NCI-H1417 treated with DMSO at 0.1 percent for 48 hours (cell line): ENCODE measurements around the gene TDP2.
"Not testable (repeated sequence)": the region's sequence is repeated elsewhere in the genome, so short reads cannot be mapped to it uniquely, and the experiment has no call there.

Experiments used
- DNase-seq: peaks from one replicate; lab custom pipeline; 2025; lab: John Stamatoyannopoulos, UW

TDP2 gene

GRCh38 chr6:24648276-24648675, 18.4 kb downstream of the TDP2 start:
- DNase-seq: no peak

DNA sequence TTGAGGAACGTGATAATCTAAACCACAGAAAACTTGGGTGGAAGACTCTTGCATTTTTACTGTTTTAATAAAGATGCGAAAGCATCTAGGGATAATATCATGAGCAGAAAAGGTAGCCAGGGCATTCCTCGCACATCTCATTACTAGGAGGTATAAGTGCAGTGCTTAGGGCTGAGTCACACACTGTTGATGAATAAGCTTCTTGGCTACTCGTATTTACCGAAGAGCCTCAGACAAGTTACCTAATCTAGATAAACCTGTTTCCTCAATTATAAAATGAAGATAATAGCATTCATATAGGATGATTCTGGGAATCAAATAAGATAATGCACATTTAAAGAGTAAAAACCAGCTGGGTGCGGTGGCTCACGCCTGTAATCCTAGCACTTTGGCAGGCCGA, 19.9 kb downstream of the TDP2 start:
- peak; percentile 26 for DNase-seq

DNA sequence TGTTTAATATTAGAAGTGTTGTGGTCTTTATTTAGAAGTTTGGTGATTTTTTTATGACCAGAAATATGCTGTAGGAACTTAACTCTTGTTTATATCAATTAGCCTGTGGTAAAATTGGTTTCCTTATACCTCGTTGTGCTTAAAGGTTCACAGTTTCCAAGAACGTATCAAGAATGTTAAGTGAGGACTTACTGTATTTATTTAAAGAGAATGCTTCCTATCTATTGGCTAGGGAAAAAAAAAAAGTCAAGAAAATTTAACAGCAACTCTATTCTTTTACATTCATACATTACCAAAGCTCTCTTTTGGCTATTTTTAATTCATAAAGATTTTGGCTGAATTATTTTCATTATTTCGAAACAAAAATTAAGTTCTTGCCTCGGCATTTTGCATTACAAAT, 22.3 kb downstream of the TDP2 start:
- DNase-seq: no peak

DNA sequence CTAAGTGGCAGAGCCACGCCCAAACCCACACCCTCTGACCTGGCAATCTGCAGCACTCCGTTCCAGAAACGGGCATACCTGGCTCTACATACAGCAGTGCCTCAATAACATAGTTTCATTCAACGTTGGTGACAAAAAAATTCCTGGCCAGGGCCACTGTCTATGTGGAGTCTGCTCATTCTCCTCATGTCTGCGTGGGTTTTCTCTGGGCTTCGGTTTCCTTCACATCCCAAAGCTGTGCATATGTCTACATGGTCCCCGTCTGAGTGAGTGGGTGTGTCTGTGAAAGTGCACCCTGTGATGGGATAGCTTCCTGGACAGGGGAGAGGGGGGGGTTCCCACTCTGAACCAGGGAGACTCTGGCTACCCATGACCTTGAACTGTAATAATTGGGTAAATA, 22.8 kb downstream of the TDP2 start:
- no peak for DNase-seq

DNA sequence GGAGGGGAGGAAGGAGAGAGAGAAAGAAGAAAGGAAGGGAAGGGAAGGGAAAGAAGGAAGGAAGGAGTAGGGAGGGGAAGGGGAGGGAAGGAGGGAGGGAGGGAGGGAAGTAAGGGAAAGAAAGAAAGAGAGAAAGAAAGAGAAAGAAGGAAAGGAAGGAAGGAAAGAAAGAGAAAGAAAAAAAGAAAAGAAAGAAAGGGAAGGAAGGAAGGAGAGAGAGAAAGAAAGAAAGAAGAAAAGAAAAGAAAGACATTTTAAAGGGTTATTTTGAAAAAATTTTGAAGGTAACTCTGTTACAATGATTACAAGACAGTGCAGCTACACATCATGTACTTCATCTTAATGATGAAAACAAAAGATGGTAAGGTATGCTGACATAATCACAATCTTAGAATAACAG, 24.6 kb downstream of the TDP2 start:
- no peak for DNase-seq

DNA sequence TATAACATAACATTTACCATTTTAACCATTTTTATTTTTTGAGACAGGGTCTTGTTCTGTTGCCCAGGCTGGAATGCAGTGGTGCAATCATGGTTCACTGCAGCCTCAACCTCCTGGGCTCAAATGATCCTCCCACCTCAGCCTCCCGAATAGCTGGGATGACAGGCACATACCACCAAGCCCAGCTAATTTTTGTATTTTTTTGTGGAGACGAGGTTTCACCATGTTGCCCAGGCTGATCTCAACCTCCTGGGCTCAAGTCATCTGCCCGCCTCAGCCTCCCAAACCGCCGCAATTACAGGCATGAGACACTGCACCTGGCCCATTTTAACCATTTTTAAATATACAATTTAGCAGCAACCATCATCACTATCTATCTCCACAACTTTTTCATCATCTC, 26.1 kb downstream of the TDP2 start:
- not testable (repeated sequence) for DNase-seq

DNA sequence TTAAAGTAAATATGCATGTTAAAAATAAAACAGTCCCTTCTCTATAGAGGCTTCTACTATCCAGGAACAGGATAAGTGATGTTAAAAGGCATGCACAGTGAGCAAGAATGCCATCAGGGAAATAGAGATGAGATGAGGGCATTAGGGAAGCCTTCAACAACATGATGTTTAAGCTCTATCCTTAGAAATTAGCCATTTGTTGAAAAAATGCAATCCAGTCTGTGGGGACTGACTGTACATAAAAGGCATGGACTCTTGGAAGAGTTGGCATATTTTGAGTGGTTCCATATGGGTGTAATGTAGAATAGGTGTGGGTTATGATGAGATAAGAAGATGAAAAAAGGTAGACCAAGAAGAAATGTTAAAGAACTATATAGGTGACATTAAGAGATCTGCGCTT, 26.5 kb downstream of the TDP2 start:
- no peak for DNase-seq

DNA sequence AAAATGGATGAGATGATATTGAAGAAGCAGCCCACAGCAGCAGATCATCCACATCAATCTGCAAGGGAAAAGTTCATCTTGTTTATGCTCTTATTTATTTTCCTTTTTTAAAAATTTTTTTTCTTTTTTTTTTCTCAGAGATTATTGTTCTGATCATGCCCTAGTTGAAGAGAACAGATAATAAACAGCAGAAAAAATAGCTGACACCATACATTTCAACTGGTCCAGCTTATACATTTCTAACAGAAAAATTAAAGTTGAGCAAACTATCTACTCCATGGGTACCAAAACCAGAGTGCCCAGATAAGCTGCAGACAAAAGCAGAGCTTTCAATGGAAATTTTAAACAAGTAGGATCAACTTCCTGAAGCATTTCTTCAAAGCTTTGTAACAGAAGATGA, 30.0 kb downstream of the TDP2 start:
- DNase-seq: no peak

GRCh38 chr6:24632573-24632972, 34.1 kb downstream of the TDP2 start:
- DNase-seq: no peak

DNA sequence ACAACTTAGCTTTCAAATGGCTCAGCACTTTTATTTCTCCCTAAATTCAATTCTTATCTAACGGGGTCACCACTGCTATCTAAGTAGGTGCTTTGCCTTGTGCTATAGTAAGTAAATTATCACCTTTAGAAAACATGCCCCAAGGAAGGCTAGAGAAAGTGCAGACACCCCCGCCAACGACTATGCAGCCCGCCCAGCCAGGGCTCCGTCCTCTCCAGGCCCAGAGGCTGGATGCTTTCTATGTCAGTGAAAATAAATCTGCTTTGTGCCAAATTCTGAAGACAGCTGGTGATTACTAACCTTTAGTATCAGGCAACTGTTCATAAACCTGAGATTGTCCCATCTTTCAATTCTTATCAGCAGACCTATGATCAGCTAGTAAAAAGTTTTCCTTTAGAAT, 35.0 kb downstream of the TDP2 start:
- no peak for DNase-seq

- DNase-seq: no peak
These were observed 35.7 kb downstream of the TDP2 start for GRCh38 chr6:24630856-24631505.

DNA sequence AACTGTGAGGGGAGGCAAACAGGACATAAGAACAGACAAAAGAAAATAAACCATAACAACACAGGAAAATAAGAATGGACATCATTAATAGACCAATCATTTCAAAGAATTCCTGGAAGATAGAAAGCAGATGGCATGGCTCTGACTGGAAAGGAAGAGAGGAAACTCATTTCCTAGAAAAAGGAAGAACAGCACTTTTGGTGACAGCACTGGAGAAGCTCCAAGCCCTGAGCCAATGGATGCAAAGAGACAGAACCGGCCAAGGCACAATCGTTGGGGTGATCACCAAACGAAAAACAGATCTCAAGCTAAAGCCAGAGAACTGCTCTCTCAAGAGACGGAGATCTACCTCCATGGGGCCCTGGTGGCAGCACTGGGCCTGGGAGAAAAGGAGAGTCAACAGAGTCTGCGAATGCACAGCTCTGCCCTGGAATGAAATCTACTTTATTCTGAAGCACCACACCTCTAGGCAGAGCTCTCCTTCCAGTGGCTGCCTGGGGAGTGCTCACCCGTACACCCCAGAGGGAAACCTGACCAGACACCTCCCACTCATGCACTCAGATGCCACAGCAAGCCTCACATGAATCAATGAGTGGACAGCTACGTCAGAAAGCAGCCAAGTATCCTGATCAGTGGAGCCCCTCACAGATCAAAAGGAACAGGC, 44.9 kb downstream of the TDP2 start:
- no peak for DNase-seq

GRCh38 chr6:24620637-24621036, 46.1 kb downstream of the TDP2 start:
- no peak for DNase-seq

- no peak for DNase-seq
These were observed 47.0 kb downstream of the TDP2 start for GRCh38 chr6:24619661-24620060.

DNA sequence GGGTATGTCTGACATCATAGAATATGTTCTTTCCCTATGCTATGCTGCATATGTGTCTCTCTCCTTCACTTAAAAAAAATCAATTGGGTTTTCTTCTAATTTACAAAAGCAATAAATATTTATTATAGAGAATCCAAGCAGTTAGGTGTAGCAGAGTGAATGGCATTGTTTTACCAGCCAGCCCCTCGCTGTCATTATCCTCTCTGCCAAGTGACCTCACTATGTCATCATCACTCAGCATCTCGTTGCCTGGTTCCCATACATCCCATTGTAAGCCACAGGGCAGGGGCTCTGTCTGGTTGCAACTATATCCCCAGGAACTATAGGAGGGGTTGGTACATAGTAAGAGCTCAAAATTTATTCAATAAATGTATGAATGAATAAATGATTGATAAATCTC, 52.1 kb downstream of the TDP2 start:
- no peak for DNase-seq

GRCh38 chr6:24614043-24614420, 52.7 kb downstream of the TDP2 start:
- DNase-seq: no peak

DNA sequence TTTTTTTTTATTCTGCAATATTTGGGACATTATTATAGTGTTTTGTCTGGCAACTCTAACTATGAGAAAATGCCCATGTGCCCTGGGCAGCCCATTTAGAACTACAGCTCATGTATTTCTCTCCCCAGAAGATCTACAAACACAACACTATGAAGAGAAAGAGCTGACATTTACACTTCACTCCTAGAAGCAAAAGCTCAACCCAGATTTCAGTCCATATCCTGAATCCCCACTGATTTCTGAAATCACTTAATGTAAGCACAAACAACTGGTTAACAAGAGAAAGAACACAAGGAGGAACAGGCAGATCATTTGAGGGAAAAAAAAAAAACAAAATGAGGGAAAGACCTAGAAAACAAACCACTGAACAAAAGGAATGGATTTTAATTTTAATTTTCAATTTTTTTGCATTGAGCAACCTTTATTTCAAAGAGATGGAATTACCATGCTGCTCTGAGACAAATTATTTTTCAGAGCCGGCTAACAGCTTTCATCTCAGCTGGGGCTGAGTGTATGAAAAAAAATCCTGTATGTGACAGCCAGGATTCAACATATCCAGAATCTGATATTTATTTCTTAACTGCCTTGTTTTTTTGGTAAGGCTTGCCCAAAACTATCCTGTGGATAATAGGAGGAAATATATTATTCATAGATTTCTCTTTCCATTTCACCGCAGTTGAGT, 53.2 kb downstream of the TDP2 start:
- no peak for DNase-seq

DNA sequence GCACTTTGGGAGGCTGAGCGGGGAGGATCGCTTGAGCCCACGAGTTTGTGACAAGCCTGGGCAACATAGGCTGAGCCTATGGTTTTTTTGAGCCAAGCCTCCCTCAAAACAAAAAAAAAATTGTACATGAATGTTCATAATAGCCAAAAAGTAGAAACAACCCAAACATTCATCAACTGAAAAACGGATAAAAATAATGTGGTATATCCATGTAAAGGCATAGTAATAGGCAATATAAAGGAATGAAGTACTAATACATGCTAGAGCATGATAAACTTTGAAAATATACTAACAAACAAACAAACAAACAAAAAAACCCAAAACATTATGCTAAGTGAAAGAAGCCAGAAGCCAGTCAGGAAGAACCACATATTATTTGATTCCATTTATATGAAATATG, 56.0 kb downstream of the TDP2 start:
- no peak for DNase-seq

DNA sequence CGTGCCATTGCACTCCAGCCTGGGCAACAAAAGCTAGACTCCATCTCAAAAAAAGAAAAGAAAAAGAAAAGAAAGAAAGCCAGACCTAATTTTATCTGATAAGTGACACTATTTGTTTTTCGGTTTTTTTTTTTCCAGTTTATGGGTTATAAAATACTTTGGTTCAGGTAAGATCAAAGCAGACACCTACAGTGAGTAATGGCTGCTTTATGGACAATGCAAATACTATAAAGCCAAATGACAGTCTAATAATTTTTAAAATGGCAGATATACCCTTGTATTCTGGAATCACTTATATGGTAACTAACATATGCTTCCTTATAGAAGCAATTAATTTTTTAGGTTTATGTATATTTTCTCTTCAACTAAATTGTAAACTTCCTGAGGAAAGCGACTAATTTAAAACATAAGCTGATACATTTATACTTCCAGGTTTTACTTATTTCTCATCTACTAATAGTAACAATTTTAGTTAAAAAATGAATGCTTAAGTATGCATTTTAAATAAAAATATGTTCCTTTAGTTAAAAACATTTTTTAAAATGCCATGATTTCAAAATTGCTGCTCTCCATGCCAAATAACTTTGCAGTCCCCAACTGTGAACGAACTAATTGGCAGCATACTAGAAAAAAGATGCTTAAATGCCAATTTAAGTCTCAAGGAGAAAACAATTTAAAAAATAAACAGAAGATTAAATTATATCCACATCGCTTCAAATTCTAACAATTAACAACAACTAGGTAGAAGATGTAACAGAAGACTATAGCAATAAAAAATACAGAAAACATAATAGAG, 59.2 kb downstream of the TDP2 start:
- no peak for DNase-seq

DNA sequence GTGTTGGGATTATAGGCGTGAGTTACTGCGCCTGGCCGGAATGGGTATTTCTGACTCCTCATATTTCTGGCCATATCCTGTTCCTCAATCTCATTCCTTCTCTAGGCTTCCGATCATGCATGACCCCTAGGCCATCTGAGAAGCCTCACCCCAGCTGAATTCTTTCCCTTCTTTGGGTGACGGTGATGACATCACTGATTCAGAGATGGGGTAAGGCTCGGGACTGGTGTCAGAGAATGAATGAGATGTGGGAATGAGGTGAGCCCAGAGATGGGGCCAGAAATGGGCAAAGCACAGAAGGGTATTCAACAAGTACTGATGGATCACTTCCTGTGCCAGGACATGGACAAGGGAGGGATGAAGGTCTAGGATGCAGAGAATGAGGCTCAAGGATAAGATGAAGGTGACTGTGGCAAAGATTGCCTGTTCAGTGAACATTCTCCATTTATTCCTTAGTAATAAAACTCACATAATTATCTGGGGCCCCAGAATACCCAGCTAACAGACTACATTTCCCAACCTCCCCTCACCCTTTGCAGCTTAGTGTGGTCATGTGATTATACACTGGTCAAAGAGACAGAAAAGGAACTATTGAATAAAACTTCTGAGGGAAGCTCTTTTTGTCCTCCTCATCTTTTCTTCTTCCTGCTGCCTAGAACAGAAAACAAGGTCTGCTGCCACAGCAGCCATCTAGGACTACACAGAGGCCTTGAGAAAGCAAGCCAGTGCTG, 60.3 kb downstream of the TDP2 start:
- DNase-seq: no peak

DNA sequence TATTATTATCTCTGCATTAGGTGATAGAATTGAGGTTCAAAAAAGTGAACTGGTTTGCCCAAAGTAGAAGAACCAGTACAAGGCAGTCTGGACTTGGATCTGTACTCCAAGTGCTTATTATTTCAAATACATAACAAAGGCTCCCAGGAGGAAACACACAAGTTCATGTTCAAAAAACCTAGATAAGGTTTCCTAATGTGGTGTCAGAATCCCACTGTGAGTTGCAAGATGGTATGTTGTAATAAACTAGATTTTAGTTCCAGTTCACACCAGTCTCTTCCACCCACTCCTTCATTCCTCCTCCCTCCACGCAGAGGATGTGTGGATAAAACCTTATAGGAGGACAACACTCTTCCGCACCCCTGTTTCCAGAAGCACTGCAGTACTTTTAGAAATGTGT, 63.5 kb downstream of the TDP2 start:
- DNase-seq: no peak

- DNase-seq: no peak
These were observed 65.8 kb downstream of the TDP2 start for GRCh38 chr6:24600903-24601302.
